Activated CD8-positive, alpha-beta T cell treated with anti-CD3 and anti-CD28 coated beads for 36 hours (primary cell): ENCODE data around the gene SEMA4D. TPM values are rescaled to one million over a fixed set of nuclear protein-coding genes. Genes with fewer than 3 reads are reported as not detected.
A peak's percentile ranks its signal among the peaks of the same experiment; 100 is the strongest.

Experiments used
- ATAC-seq: fragments of 200-7000 bp; cut with Tn5 transposase; one replicate; pipeline ENCODE4 v1.10.0; 2021; ENCODE audit warnings: mild to moderate bottlenecking, moderate library complexity
- CTCF ChIA-PET: fragments of 350-600 bp; sonication (Branson Sonifier 250); formaldehyde crosslinking; loops from one replicate; lab custom pipeline; 2021; ENCODE audit warnings: antibody characterized with exemption; lab: Charles Lee
- POLR2A ChIA-PET: fragments of 350-600 bp; sonication (Branson Sonifier 250); formaldehyde crosslinking; loops from one replicate; lab custom pipeline; 2021; ENCODE audit warnings: antibody characterized with exemption; lab: Charles Lee
- DNase-seq: peaks from one replicate; pipeline ENCODE4 v3.0.0-alpha.2; 2020
- H3K27ac Mint-ChIP-seq: one replicate; pipeline ENCODE4 v1.8.0; 2021; ENCODE audit warnings: mild to moderate bottlenecking, mixed read lengths
- H3K27me3 Mint-ChIP-seq: one replicate; pipeline ENCODE4 v1.8.0; 2021; ENCODE audit warnings: mixed read lengths
- H3K36me3 Mint-ChIP-seq: one replicate; pipeline ENCODE4 v1.8.0; 2021; ENCODE audit warnings: low read depth, mixed read lengths
- H3K4me1 Mint-ChIP-seq: one replicate; pipeline ENCODE4 v1.8.0; 2021; ENCODE audit warnings: low read depth, mixed read lengths
- H3K4me3 Mint-ChIP-seq: one replicate; pipeline ENCODE4 v1.8.0; 2021; ENCODE audit warnings: mild to moderate bottlenecking, moderate library complexity, mixed read lengths
- H3K9me3 Mint-ChIP-seq: one replicate; pipeline ENCODE4 v1.8.0; 2021; ENCODE audit warnings: mixed read lengths
- CTCF ChIP-seq: fragments of 200-600 bp; IDR thresholded peaks from one replicate; pipeline ENCODE4 v1.8.0; 2022; ENCODE audit warnings: antibody characterized with exemption, mild to moderate bottlenecking
- intact Hi-C: fragments of 100-400 bp; cut with micrococcal nuclease; formaldehyde crosslinking; loops from one replicate; pipeline ENCODE4 v1.10.0; 2022
- total RNA-seq, 2 experiments: library from RNA; stranded (reverse); gene quantifications; one replicate each; pipeline ENCODE4 v1.2.3, GENCODE V29; 2021

The SEMA4D gene
- total RNA-seq, 2 experiments from 2014 or later: 290 to 317 TPM

- Mint-ChIP-seq H3K4me1 (peaks cover 45% of the 10 kb centered on the region), H3K27me3 (no peaks in the 10 kb centered on the region), H3K27ac (peak overlapping the region; percentile 43), H3K36me3 (peaks cover 79% of the 10 kb centered on the region), H3K9me3 (peaks cover 3% of the 10 kb centered on the region), H3K4me3 (no peak overlapping the region)
- intact Hi-C loops: no loop called here
- POLR2A ChIA-PET: interaction anchor here (0.7 to 1.1 kb wide), 2 partner anchors 9 to 42 kb away, joined by 4 read pairs; no protein-coding TSS in a partner anchor
- CTCF ChIA-PET: no interaction called here
- DNase-seq: no peak
- ATAC-seq: peak; percentile 98
- no peak for TF ChIP-seq CTCF
Observed at GRCh38 chr9:89340332-89340731, 157.6 kb downstream of the SEMA4D start.

GRCh38 chr9:89339807-89340206 is 158.1 kb downstream of the SEMA4D start:
- Mint-ChIP-seq H3K9me3 (peaks cover 3% of the 10 kb centered on the region), H3K4me3 (no peak overlapping the region), H3K27me3 (no peaks in the 10 kb centered on the region), H3K4me1 (peaks cover 45% of the 10 kb centered on the region), H3K27ac (peak overlapping the region; percentile 61), H3K36me3 (peaks cover 77% of the 10 kb centered on the region)
- TF ChIP-seq CTCF: no peak
- DNase-seq (no peak), ATAC-seq (no peak)
- intact Hi-C loops: no loop called here
- CTCF ChIA-PET: no interaction called here
- POLR2A ChIA-PET: interaction anchor here (0.6 to 1.1 kb wide), 3 partner anchors 9 to 43 kb away, joined by 3 to 4 read pairs (median 4); no protein-coding TSS in a partner anchor

GRCh38 chr9:89330513-89330912 is 167.4 kb downstream of the SEMA4D start:
- ATAC-seq: no peak
- Mint-ChIP-seq H3K9me3 (no peaks in the 10 kb centered on the region), H3K4me1 (peaks cover 14% of the 10 kb centered on the region), H3K27ac (no peak overlapping the region), H3K27me3 (no peaks in the 10 kb centered on the region), H3K36me3 (peaks cover 60% of the 10 kb centered on the region), H3K4me3 (no peak overlapping the region)
- ChIA-PET POLR2A (no interaction called here), CTCF (no interaction called here)
- no peak for TF ChIP-seq CTCF
- intact Hi-C loops: no loop called here
- DNase-seq: no peak

GRCh38 chr9:89329917-89330316 is 168.0 kb downstream of the SEMA4D start:
- Mint-ChIP-seq H3K9me3 (no peaks in the 10 kb centered on the region), H3K4me1 (peaks cover 20% of the 10 kb centered on the region), H3K4me3 (no peak overlapping the region), H3K36me3 (peaks cover 60% of the 10 kb centered on the region), H3K27ac (no peak overlapping the region), H3K27me3 (no peaks in the 10 kb centered on the region)
- no peak for DNase-seq
- POLR2A ChIA-PET: interaction anchor here (1.3 kb wide), 1 partner anchor 63 kb away, joined by 4 read pairs; no protein-coding TSS in a partner anchor
- intact Hi-C loops: no loop called here
- no peak for TF ChIP-seq CTCF
- no peak for ATAC-seq
- CTCF ChIA-PET: no interaction called here

- TF ChIP-seq CTCF: no peak
- ATAC-seq: no peak
- Mint-ChIP-seq H3K9me3 (no peaks in the 10 kb centered on the region), H3K27me3 (no peaks in the 10 kb centered on the region), H3K27ac (no peak overlapping the region), H3K4me3 (no peak overlapping the region), H3K4me1 (peaks cover 28% of the 10 kb centered on the region), H3K36me3 (peaks cover 46% of the 10 kb centered on the region)
- POLR2A ChIA-PET: interaction anchor here (1.3 to 1.5 kb wide), 2 partner anchors 8 to 36 kb away, joined by 3 to 4 read pairs; no protein-coding TSS in a partner anchor
- no peak for DNase-seq
- CTCF ChIA-PET: interaction anchor here (1.4 kb wide), 1 partner anchor 20 kb away, joined by 3 read pairs; no protein-coding TSS in a partner anchor
- intact Hi-C loops: no loop called here
Observed at GRCh38 chr9:89328064-89328463, 169.8 kb downstream of the SEMA4D start.
